ENCODE data around the gene WDR43.

GRCh38 chr2:28981620-28982376, 87.3 kb downstream of the WDR43 start:
- TF ChIP-seq CTCF (IDR thresholded peaks at IDR 0.05) (no peak), POLR2A (IDR thresholded peaks at IDR 0.05) (no peak)
